Esophagus squamous epithelium (tissue), 4 donors: Measurements from ENCODE around the gene KRTAP9-6.

Source experiments
- POLR2A ChIP-seq, 4 donors: fragments of 450-650 bp; IDR thresholded peaks; one replicate each; pipeline ENCODE4 v1.6.1; 2017; ENCODE audit warnings: antibody characterized with exemption in 4 of 4, mild to moderate bottlenecking in 4 of 4, moderate library complexity in 3 of 4
- TF ChIP-seq, protein P1 (sequence below), 6 experiments: fragments of 450-650 bp in 4 of 6; fragments of 200-600 bp in 2 of 6; sonication (generic) in 2 of 6; IDR thresholded peaks; one replicate each; pipeline ENCODE4 v1.5.1; 2016 to 2019; ENCODE audit warnings: antibody characterized with exemption in 6 of 6, mild to moderate bottlenecking in 4 of 6, moderate library complexity in 4 of 6

DNA sequence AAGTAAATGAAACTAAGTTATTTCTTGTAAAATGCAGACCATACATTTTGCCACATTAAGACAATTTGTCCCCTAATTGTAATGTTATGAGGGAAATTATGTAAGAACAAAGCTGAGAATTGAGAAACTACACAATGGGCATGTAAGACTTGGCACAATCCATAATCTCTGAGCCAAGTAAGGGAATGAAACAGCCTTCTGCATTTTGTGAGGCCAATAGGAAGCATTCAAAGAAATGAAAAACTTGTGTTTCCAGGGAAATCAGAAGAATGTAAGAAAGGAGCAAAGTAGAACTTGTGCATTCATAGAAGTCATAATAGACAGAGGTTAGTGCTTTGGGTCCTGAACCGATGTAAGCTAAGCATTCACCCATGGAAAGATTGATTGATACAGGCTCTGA, 13.9 kb upstream of the KRTAP9-6 start:
- TF ChIP-seq, protein P1, sequence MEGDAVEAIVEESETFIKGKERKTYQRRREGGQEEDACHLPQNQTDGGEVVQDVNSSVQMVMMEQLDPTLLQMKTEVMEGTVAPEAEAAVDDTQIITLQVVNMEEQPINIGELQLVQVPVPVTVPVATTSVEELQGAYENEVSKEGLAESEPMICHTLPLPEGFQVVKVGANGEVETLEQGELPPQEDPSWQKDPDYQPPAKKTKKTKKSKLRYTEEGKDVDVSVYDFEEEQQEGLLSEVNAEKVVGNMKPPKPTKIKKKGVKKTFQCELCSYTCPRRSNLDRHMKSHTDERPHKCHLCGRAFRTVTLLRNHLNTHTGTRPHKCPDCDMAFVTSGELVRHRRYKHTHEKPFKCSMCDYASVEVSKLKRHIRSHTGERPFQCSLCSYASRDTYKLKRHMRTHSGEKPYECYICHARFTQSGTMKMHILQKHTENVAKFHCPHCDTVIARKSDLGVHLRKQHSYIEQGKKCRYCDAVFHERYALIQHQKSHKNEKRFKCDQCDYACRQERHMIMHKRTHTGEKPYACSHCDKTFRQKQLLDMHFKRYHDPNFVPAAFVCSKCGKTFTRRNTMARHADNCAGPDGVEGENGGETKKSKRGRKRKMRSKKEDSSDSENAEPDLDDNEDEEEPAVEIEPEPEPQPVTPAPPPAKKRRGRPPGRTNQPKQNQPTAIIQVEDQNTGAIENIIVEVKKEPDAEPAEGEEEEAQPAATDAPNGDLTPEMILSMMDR (IDR thresholded peaks at IDR 0.05) = no peak
- no peak for TF ChIP-seq POLR2A (IDR thresholded peaks at IDR 0.05)
